ENCODE measurements around the gene AKR1C2.

DNA sequence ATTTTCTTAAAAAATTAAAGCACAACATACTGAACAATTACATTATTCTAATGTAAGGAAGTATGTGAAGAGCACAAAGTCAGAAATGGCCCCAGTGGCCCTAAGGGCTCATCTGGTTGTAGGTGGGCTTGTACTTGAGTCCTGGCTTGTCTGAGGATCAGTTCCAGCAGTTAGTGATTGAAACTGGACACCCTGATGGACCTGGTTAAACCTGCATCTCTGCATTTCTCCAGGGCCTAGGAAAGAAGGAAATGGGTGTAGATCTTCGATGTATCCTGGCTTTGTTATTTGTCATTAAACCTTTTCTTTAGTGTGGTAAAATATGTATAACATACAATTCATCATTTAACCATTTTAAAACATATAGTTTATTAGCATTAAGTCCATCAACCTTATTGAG lies 9.7 kb upstream of the AKR1C2 start:
- TF ChIP-seq MXI1 (conservative IDR thresholded peaks at IDR 0.05; ENCODE audit: poor library complexity, severe bottlenecking) (no peak), CTCF (IDR thresholded peaks at IDR 0.05; ENCODE audit: poor library complexity, severe bottlenecking) (no peak), POLR2AphosphoS5 (IDR thresholded peaks at IDR 0.05) (no peak)

All from neural cell (in vitro differentiated cells).